Neural progenitor cell (in vitro differentiated cells): ENCODE results near the gene ENO1.

Experiments used
- EZH2 ChIP-seq: fragments of 200-600 bp; sonication (generic); IDR thresholded peaks from 2 replicates; pipeline ENCODE4 v1.6.1; 2017; ENCODE audit warnings: antibody characterized with exemption, mild to moderate bottlenecking, moderate library complexity
- TF ChIP-seq, protein P1 (sequence below): fragments of 200-600 bp; sonication (generic); IDR thresholded peaks from 2 replicates; pipeline ENCODE4 v1.5.1; 2017; ENCODE audit warnings: antibody characterized with exemption, mild to moderate bottlenecking

GRCh38 chr1:8854240-8854639 lies 24.2 kb downstream of the ENO1 start:
- no peak for TF ChIP-seq EZH2
- TF ChIP-seq, protein P1, sequence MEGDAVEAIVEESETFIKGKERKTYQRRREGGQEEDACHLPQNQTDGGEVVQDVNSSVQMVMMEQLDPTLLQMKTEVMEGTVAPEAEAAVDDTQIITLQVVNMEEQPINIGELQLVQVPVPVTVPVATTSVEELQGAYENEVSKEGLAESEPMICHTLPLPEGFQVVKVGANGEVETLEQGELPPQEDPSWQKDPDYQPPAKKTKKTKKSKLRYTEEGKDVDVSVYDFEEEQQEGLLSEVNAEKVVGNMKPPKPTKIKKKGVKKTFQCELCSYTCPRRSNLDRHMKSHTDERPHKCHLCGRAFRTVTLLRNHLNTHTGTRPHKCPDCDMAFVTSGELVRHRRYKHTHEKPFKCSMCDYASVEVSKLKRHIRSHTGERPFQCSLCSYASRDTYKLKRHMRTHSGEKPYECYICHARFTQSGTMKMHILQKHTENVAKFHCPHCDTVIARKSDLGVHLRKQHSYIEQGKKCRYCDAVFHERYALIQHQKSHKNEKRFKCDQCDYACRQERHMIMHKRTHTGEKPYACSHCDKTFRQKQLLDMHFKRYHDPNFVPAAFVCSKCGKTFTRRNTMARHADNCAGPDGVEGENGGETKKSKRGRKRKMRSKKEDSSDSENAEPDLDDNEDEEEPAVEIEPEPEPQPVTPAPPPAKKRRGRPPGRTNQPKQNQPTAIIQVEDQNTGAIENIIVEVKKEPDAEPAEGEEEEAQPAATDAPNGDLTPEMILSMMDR, result no peak
